Esophagus squamous epithelium (tissue), 4 donors: ENCODE measurements around the gene IGFBP3.

ENCODE experiments used
- POLR2A ChIP-seq, 4 donors: fragments of 450-650 bp; IDR thresholded peaks; one replicate each; pipeline ENCODE4 v1.6.1; 2017; ENCODE audit warnings: antibody characterized with exemption in 4 of 4, mild to moderate bottlenecking in 4 of 4, moderate library complexity in 3 of 4
- TF ChIP-seq, protein P1 (sequence below), 6 experiments: fragments of 450-650 bp in 4 of 6; fragments of 200-600 bp in 2 of 6; sonication (generic) in 2 of 6; IDR thresholded peaks; one replicate each; pipeline ENCODE4 v1.5.1; 2016 to 2019; ENCODE audit warnings: antibody characterized with exemption in 6 of 6, mild to moderate bottlenecking in 4 of 6, moderate library complexity in 4 of 6

DNA sequence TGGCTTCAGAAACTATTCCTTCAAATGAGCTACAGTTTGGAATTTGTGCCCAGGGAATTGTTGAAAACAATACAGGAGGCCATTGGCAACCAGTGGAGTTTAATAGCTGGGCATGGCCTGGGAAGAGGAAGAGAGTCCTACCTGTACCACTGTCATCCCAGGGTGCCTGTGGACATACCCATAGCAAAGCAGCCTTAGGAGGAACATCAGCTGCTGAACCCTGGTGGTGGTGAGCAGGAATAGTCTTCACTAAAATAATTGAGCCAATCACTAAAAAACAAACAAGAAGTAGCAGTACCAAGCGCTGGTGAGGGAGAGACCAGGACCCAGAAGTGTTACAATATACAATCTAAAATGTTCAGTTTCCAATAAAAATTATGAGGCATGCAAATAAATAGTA, 18.3 kb downstream of the IGFBP3 start:
- TF ChIP-seq, protein P1, sequence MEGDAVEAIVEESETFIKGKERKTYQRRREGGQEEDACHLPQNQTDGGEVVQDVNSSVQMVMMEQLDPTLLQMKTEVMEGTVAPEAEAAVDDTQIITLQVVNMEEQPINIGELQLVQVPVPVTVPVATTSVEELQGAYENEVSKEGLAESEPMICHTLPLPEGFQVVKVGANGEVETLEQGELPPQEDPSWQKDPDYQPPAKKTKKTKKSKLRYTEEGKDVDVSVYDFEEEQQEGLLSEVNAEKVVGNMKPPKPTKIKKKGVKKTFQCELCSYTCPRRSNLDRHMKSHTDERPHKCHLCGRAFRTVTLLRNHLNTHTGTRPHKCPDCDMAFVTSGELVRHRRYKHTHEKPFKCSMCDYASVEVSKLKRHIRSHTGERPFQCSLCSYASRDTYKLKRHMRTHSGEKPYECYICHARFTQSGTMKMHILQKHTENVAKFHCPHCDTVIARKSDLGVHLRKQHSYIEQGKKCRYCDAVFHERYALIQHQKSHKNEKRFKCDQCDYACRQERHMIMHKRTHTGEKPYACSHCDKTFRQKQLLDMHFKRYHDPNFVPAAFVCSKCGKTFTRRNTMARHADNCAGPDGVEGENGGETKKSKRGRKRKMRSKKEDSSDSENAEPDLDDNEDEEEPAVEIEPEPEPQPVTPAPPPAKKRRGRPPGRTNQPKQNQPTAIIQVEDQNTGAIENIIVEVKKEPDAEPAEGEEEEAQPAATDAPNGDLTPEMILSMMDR (IDR thresholded peaks at IDR 0.05) = no peak
- TF ChIP-seq POLR2A (IDR thresholded peaks at IDR 0.05) = no peak
